Vagina (tissue), 2 donors: ENCODE results near the gene MSL1.

Experiments used
- CTCF ChIP-seq, 3 experiments: fragments of 450-650 bp in 2 of 3; fragments of 200-600 bp in 1 of 3; sonication (generic) in 1 of 3; IDR thresholded peaks; one replicate each; pipeline ENCODE4 v1.5.1; 2017 to 2019; ENCODE audit warnings: antibody characterized with exemption in 3 of 3, mild to moderate bottlenecking in 2 of 3, moderate library complexity in 2 of 3
- POLR2A ChIP-seq, 2 donors: fragments of 450-650 bp; IDR thresholded peaks; one replicate each; pipeline ENCODE4 v1.6.1; 2017; ENCODE audit warnings: antibody characterized with exemption in 2 of 2, mild to moderate bottlenecking in 2 of 2, moderate library complexity in 2 of 2
- POLR2AphosphoS5 ChIP-seq, 2 donors: sonication (generic); formaldehyde crosslinking; IDR thresholded peaks; one replicate each; pipeline ENCODE4 v1.9.0; 2017; ENCODE audit warnings: antibody characterized with exemption in 2 of 2, mild to moderate bottlenecking in 2 of 2, low read depth in 1 of 2; ENCODE audit not compliant: insufficient read depth in 1 of 2

- TF ChIP-seq CTCF (IDR thresholded peaks at IDR 0.05) (no peak), POLR2A (IDR thresholded peaks at IDR 0.05) (peak; percentile 57 to 95), POLR2AphosphoS5 (IDR thresholded peaks at IDR 0.05; ENCODE audit: insufficient read depth in 1 of 2, low read depth in 1 of 2) (peak in 1 of 2 donors; percentile 99)
Measured at GRCh38 chr17:40100419-40100668, 21.4 kb upstream of the MSL1 start, which contains the start of gene NR1D1.
